HG02642 (cell line): ENCODE results near the gene TFB2M.

Experiments
- ATAC-seq: cut with Tn5 transposase; IDR thresholded peaks from one replicate; pipeline ENCODE4 v1.9.1; 2021; ENCODE audit warnings: mild to moderate bottlenecking; ENCODE audit not compliant: unreplicated experiment, poor library complexity

Gene TFB2M

GRCh38 chr1:246518456-246519205 lies 47.4 kb downstream of the TFB2M start:
- ATAC-seq: no peak

DNA sequence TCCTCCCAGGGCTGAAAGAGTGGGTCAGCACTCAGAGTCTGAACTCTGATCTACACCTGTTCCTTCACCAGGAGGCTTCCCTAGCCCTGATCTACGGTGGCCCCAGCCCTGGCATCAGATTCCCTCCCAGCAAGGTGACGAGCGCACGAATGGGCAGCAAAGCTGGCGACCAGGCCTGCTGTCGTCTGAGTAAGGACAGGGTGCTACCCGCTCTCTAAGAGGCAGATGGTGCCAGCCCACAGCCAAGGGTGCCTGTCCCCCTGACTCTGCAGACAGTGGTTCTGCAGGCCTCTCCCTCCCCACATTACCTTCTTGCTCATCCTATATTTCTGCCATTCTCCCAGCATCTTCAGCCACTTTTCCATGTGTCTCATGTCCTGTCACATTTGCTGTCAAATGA lies 48.7 kb downstream of the TFB2M start:
- no peak for ATAC-seq

GRCh38 chr1:246516126-246516525 lies 49.9 kb downstream of the TFB2M start:
- ATAC-seq: no peak

- ATAC-seq: no peak
These were observed 50.6 kb downstream of the TFB2M start for GRCh38 chr1:246515390-246516005.

- no peak for ATAC-seq
These were observed 52.3 kb downstream of the TFB2M start for GRCh38 chr1:246513619-246514343.

DNA sequence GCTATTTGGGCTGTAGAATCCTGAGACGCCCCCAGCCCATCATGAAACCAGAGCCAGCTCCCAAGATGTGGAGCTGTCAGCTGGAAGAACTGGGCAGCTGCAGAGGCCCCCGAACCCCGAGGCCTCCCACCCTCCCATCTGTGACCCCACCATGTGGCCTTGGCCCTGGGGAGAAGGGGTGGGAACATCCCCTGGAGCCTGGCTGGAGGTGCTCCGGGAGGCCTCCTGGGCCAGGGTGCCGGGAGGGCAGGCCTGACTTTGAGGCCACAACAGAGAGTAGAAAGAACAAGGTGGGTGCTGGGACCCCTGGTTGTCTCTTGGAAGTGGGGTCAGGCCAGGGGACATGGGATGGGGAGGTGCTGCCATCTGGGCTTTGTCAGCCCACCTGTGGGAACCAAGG lies 53.0 kb downstream of the TFB2M start:
- ATAC-seq: no peak

GRCh38 chr1:246512635-246513034 lies 53.4 kb downstream of the TFB2M start:
- no peak for ATAC-seq

- no peak for ATAC-seq
These were observed 53.8 kb downstream of the TFB2M start for GRCh38 chr1:246512230-246512629.

- no peak for ATAC-seq
These were observed 54.9 kb downstream of the TFB2M start for GRCh38 chr1:246511203-246511602.

DNA sequence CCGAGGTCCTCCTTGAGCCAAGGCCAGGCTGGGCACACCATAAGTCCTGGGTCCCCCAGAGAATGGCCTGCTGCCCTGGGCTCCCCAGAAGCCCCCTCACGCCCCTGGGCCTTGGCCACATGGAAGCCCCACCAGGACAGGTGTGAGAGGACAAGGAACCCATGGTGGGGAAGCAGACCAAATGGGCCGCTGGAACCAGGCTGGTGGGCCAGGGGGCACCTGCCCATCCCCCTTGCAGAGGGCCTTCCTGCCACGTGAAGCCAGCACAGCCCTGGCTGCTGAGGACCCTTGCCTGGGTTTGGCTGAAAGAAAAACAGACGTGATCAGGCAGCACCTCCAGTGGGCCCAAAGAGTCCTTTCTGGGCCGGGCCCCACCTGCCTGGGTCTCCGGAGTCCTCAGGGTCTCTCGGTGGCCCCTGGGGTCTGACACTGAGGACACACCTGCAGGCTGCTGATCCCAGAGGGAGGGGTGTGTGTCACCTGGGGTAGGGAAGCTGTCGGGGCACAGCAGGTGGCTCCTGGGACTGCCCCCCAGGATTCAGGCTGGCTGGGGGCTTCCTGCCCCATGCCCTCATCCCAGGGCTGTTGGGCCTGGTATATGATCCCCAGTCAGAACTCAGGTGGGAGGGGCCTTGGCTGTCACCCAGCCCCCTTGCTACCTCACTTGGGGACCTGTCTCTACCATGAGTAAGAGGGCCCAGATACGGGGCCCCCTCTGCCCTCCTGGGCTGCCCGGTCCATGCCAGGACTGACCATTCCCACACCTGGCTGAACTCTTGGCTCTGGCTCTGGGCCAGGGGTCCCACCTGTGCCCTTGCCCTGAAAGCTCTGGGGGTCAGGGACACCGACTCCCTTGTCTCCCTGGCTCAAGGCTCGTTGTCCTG lies 55.7 kb downstream of the TFB2M start:
- no peak for ATAC-seq

DNA sequence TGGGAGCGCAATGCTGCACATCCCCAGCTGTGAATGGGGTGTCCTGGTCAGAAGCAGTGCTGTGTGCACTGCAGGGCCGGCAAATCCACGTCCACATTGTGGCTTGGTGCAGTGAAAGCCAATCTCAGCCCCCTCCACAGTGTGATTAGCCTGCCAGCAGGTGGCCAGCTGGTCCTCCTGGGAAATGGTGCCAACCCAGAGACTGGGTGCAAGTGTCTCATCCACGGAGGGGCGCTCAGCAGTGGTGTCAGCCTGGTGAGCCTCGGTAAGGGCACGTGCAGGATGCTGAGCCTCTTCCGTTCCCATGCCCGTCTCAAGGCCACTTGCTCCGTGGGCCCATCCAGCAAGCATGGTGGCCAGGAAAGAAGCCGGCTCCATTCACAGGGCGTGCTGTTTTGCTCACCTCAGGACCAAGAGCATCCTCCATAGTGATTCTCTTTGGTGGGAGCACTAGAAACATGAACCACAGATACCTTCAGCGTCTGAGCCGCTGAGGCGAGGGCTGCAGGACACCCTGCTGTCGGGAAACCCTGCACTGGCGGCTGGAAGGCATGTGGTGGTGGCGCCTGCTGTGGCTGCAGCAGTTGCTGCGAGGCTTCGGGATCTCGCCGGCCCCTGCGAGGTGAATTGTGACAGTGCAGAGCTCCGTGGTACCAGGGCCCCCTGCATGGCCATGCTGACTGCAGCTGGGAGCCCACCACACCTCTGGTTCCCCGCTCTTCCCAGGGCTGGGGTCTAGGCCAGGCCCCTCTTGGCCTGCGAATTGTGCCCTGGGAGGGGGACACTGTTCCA lies 57.0 kb downstream of the TFB2M start:
- ATAC-seq: no peak

- peak; percentile 91 for ATAC-seq
These were observed 59.2 kb downstream of the TFB2M start, which contains the start of gene SMYD3 for GRCh38 chr1:246506674-246507481. SMYD3 (minus strand) TSS chr1:246507279.

DNA sequence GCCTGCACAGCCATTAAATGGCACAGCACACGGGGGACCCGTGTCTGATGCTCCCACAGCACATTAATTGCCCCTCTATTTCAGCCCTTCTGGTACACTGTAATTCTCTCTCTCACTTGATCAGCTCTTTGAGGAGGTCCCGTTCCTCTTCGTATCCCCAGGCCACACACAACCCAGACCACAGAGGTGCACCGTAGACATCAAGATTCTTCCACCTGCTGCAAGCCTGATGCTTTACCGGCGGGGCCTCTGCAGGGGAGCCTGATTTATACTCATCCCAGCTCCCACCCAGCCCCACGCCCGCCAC lies 59.7 kb downstream of the TFB2M start:
- ATAC-seq: peak; percentile 12

DNA sequence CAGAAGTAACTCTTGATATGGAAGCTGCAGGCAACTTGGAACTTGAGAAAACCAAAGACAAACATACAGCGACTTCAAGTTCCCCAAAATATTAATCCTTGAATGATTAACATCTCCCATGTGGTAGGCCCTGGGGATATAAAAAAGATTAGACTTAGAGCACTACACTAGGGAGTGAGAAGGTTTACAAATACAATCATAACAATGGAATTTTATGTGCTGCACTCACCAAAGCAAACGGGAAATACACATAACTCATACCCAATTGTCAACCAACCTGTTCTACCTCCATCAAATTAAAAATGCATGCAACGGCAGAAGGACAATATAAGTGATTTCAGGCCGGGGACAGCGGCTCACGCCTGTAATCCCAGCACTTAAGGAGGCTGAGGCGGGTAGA lies 62.7 kb downstream of the TFB2M start:
- no peak for ATAC-seq

DNA sequence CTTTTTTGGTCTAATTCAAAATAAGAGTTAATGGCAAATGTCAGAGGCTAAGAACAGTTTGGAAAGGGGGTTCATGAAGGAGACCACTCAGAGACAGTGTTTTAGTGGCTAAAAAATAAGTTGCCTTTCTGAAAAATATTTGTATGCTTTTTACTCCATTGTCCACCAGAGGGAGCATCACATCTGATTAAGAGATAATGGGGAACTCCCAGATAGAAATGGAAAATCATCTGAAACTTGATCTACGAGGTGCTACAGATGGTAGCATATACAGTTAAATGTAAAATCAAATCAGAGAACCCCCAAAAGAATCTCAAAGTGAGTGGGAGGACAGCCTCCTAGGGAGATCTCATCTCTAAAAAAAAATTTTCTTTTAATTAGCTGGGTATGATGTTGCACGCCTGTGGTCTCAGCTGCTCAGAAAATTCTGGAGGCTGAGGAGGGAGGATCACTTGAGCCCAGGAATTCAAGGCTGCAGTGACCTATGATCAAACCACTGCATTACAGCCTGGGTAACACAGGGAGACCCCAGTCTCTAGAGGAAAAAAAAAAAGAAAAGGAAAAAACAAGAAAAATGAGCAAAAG lies 68.6 kb downstream of the TFB2M start:
- ATAC-seq: peak; percentile 59

- ATAC-seq: no peak
These were observed 73.3 kb downstream of the TFB2M start for GRCh38 chr1:246492611-246493245.

DNA sequence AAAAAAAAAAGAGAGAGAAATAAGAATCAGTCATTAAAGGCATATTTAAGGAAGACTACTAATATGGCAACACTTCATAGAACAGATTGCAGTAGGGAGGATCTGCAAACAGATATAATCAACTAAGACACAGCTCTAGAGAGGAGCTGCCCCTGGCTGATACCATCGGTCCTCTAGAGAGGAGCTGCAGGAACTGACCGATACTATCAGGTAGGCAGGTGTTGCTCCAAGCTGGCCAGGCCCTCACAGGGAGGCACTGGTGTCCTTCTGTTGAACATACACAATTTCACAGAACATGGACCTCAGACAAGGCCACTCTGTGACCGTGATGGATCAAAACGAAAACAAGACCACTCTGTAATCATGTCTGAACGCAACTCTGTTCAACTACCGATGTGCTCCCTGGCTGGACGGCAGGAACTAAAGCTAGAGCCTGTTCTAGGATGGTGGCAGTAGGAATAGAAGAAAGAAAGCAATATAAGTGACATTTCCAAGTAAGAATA lies 74.5 kb downstream of the TFB2M start:
- no peak for ATAC-seq
